GM18526 (cell line): ENCODE results near the gene HDAC4.

ENCODE experiments used
- POLR2A ChIP-seq: IDR thresholded peaks from 3 replicates; pipeline ENCODE4 v1.6.1; 2011; ENCODE audit not compliant: insufficient read length; ENCODE audit errors: extremely low read depth

The HDAC4 gene

DNA sequence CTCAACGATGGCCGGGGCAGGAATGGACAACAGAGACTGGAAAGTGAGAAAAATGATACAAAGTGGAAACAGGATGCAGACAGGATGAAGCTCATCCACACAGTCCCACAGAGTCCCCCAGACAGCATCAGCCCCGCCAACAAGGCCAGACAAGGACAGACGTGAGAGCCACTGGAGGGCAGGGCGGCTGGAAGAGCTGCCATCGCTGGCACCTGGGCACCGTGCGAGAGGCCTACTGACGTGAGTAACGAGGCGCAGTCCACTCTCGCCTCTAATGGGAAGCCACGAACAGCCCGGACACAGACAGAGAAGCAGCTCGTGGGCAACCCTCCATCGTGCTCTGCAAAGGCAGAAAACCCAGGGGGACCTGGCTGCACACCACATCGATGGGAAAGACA lies 17.1 kb downstream of the HDAC4 start:
- TF ChIP-seq POLR2A: no peak

DNA sequence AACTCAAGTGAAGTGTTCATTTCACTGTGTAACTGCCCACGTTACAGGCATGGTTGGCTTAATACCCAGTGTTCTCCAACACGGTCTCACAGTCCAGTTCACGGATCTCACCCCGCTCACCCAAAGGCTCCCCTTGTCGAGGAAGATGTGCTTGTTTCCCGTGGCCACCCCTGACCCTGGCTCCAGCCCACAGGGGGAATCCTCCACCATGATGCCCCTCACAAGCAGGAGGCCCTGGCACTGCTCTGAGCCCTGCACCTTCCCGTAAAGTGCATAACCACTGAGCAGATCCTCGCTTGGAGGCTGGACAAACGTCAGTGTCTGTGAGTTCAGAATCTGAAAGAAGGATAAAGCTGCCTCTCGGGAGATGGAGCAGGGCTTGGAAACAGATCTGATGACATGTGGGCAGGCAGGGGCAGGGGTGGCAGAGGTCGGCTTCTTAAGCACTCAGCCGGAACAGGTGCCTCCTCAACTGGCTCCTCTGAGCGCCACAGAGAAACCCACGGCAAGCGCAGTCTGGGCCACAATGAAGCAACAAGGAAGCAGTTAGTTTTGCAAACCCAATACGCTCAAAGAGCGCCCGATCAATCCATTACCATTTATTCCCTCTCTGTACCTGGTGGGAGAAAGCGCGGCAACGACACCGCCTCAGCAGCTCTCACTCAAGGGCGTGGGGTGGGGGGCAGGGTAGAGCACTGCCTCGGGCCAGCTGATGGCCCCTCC lies 17.6 kb downstream of the HDAC4 start:
- no peak for TF ChIP-seq POLR2A

DNA sequence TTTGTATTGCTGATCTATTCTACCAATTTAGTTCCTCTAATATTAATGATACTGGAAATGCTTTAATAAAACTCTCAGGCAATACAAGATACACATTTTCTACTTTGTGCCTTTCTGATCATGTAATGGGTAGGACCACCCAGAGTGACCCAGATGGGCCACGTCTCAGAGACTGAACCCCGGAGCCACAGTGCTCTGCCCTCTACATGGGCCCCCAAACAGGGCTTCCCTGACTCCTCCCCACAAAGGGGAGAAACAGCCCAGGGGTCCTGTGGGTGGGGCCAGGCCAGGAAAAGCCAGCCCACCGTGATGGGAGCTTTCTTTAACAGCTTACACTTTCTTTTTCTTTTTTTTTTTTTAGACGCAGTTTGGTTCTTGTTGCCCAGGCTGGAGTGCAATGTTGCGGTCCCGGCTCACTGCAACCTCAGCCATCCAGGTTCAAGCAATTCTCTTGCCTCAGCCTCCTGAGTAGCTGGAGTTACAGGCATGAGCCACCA lies 18.4 kb downstream of the HDAC4 start:
- TF ChIP-seq POLR2A: no peak

DNA sequence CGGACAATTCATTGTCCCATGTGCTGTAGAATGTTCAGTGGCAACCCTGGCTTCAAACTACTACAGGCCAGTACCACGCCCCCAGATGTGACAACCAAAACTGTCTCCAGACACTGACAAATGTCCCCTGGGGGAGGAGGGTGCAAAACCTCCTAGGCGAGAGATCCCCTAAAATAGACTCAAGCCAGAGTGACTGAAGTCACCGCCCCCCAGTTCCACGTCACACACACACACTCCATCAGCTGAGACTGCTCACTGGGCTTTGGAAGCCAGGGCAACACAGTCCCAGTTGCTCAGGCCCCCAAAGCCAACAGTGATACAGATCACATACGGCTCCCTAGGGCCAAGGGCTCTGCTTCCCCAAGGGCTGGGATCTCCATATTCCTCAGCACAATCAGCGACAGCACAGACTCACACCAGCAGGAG lies 19.1 kb downstream of the HDAC4 start:
- no peak for TF ChIP-seq POLR2A

DNA sequence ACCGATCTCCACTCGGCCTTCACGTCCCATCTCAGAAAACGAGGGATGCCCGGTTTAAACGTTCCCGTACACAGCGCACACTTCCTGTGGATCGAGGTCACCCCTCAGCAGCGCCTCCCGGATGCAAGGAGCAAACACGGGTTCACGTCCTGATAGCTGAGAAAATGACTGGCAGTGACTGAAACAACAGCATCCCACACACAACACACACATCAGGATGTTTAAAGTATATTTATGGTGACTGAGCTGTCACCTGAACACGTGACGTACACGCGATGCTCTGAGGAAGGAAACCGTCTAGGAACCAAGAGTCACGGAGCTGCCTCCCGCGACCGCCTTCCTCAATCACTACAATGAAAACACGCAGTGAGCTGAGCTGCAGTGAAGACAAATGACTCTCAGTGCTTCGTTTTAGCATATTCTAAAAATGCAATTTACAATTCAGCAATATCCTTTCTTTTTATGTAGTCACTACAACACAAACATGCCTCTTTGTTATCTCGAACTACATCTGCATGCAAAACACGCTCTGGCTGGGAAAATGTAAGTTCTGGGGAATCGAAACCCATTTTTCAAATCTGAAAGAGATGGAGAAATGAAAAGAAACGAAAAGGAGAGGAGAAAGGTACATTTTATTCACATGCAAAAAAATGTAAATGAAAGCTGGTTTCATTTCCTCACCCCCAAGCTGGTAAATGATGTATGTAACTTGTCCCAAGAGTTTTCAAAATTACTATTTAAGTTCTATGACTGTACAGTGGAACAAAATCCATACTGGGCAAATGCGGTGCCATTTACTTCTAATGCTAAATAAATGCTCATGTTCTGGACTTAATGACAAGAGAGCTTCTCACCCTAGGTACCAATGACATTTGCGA lies 19.8 kb downstream of the HDAC4 start:
- TF ChIP-seq POLR2A: no peak

DNA sequence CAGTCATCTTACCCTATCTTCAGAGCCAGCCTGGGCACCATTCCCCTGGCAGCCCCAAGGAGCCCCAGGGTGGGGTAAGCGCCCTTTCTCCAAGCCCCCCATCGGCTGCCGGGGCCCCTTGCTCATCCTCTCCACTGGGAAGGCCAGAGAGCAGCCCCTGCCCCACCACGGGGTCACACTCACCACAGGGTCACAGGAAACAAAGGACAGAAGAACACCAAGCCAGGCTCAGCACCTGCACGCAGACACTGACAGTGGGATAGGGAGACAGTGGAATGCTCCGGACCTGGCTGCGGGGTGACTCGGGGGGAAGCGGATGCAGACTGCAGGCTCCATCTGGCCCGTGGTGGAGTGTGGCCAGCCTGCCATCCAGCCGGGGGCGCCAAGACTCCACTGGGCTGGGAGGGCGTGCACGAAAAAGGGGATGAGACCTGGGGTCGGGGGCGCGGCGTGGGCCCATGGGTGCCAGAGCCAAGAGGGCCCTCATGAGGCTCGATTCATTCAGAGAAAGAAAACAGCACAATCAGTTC lies 21.1 kb downstream of the HDAC4 start:
- TF ChIP-seq POLR2A: no peak

DNA sequence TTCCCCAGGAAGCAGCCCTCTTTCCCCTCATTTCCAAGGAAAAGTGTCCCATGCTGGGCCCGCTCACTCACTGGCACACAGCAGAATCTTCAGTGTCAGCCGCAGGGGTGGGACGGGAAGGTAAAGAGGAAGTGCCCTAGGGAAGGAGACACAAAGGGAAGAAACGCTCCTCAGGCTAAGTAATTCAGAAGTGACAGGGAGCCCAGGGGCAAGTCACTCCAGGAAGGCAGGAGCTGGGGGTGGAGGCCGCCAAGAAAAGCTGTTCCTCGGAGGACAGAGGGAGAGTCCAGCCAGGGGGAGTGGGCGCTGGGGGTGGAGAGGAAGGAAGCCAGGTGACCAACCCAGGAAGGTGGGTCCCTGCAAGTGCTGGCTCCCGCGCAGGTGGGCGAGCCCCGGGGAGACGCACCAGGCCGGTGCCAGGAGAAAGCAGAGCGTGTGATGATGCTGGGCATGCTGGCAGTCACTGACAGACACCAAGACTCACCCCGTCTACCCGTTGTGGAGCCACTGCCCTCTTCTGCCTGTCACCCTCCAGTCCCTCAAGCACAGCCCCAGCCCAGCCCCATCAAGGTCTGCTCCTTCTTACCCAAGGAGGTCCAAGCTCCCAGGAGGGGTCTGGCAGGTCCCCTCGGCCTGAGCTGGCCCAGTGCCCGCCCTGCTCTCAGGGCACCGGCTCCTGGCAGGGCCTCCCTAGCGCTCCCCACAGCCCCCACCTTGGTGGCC lies 21.7 kb downstream of the HDAC4 start:
- no peak for TF ChIP-seq POLR2A

DNA sequence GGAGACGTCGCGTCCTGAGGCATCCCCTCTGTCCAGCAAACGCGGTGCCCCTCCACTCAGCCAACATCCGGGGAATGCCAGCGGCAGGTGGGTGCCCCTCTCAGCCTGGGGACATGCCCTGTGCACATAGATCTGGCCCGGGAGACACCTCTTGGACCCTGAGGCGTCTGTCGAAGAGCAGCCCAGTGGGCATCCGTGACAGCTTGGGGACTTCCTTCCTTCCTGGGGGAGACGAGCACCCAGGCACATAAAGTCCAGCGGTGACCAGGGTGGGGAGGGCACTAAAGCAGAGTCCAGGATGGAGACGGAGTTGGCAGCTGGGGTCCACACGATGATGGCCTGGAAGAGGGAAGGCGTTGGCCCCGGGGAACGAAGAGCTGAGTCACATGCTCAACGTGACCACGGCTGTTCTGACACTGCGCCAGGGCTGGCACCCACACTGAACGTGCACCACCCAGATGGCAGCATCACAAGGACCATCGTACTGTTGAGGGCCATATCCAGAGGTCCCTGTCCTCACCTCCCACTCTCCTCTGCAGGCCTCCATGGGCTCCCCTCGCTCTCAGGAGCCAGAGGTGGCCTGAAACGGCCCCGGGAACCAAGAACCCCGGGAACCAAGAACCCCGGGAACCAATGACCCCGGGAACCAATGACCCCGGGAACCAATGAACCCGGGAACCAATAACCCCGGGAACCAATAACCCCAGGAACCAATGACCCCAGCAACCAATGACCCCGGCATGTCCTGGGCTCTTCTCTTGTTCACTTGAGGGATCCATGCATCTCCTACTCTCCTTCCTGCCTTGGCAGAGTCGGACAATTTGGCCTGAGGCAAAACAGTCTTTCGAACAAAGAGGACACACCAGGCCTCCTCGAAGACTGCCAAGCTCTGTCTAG lies 22.6 kb downstream of the HDAC4 start:
- TF ChIP-seq POLR2A: no peak

DNA sequence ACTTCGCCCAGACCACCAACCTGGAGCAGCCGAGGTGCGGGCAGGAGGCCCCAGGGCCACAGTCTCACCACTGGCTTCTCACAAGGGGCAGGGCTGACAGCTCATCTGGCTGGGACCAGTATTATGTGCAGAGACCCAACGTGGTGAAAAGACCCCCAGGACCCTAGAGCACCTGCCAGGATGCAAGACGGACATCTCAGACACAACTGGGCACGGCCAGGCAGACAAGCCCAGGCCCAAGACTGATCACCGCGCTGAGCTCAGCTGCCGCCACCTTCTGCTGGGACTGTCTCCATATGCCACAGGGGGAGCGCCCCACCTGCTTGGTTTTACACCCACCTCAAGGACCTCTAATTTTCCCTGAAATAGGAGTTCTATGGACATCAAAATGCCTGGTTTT lies 23.2 kb downstream of the HDAC4 start:
- TF ChIP-seq POLR2A: no peak

DNA sequence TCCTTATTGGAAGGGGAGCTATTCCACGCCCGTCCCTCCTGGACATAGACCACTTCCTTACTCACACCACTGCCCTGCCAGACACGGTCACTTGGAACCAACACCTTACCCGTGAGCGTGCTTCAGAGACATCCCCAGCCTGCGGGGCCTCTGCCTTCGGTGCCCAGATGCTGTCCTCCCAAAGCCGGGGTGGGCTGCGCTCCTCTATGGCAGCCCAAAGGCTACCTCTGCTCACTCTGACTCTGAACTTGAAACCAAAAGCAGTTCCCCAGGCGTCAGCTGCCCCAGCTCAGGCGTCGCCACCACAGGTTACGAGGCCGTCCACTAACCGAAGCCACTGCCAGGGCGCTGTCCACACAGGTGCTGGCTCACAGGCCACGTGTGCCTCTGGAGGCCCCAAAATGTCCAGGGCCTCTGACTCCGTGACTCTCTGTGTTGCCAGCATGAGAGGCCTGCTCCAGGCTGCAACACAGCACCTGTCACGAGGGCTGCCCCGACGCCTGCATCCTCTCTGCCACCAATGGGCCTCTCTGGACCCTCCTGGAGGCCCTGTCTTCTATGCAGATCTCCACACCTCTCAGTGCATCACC lies 23.8 kb downstream of the HDAC4 start:
- no peak for TF ChIP-seq POLR2A

DNA sequence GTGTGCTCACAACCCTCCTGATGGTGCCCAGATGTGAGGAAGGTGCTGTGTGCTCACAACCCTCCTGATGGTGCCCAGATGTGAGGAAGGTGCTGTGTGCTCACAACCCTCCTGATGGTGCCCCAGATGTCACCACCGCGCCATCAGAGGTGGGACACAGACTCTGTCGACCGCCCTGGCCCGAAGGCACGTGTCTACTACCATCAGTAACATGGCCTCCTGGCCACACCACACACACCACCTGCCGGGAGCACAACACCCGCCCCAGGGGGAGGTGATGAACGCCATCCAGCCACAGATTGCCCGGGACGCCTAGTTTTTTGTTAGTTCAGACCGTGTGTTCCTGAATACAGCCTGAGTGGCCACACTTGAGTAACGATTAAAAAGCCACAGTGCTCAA lies 24.5 kb downstream of the HDAC4 start:
- no peak for TF ChIP-seq POLR2A

DNA sequence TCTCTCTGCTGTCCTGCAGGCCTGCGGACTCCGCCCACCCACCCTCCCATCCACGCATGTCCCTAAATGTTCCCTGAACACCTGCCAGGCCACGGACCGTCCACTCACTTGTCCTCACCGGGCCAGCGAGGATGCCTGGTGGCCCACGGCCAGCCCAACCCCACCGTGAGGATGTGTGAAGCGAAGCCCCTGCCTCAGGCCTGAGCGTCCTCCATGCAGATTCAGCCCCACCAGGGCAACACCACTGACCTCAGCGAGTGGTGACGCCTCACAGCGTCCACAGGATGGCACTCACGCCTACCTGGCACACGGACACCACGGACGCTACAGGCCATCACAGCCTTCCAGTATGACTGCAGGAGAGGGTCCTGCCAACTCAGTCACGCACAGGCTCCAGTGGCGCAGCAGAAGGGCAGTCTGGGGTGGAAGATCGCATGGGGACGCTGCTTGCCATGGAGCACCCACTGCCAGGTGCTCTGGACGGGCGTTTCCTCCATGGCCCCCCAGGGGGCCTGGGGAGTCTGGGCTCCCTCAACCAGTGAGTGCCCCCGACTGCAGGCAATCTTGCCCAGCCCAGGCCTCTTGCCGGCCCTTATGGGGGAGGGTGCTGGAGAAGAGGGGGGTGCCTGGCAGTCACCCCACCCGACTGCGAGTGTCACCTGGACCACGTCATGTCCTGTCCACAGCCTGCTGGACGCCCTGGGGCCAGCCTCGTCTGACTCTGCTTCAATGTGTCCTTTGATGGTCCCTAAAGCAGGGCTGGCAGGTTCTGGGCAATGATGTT lies 25.4 kb downstream of the HDAC4 start:
- TF ChIP-seq POLR2A: no peak

DNA sequence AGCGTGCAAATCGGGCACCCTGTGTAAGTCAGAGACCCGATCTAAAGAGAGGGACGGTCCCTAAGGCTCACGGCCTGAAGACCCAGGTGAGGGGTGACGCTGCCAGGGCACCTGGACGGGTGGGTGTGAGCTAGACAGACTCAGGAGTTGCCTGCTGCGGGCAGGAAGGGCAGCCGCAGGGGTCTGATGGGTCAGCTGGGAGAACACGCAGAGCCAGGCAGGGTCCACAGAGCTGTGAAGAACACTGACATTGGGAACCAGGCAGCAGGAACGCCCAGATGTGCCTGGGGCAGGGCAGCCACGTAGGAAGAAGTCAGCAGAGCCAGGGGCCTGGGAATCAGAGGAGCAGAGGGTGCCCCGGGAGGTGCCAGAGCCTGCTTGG lies 25.9 kb downstream of the HDAC4 start:
- TF ChIP-seq POLR2A: no peak
